HL-60 (cell line): Measurements from ENCODE around the gene ANKS1A.

ENCODE experiments used
- DNase-seq, 2 experiments: peaks; one replicate each; pipeline ENCODE4 v3.0.0-alpha.2; 2010 to 2020; ENCODE audit warnings: low read depth in 1 of 2, low spot score in 1 of 2
- H3K27ac ChIP-seq: fragments of 250-450 bp; sonication (Bioruptor Pico); replicated peaks from 2 replicates; pipeline ENCODE4 v1.5.1; 2020; ENCODE audit warnings: mild to moderate bottlenecking, moderate library complexity
- H3K27me3 ChIP-seq: fragments of 250-450 bp; sonication (Bioruptor Pico); 2 replicates; pipeline ENCODE4 v1.5.1; 2021; ENCODE audit warnings: mild to moderate bottlenecking, moderate library complexity; ENCODE audit not compliant: insufficient read depth, poor library complexity, severe bottlenecking
- H3K4me3 ChIP-seq: replicated peaks from 2 replicates; pipeline ENCODE4 v1.5.1; 2011; ENCODE audit warnings: mild to moderate bottlenecking, control low read depth, low read length; ENCODE audit not compliant: insufficient read depth
- GABPA ChIP-seq: IDR thresholded peaks from 2 replicates; pipeline ENCODE4 v1.6.1; 2012; ENCODE audit warnings: low read depth
- POLR2AphosphoS5 ChIP-seq: IDR thresholded peaks from 2 replicates; pipeline ENCODE4 v1.6.1; 2012; ENCODE audit warnings: low read depth
- SPI1 ChIP-seq: IDR thresholded peaks from 2 replicates; pipeline ENCODE4 v1.6.1; 2012; ENCODE audit warnings: low read depth, mild to moderate bottlenecking, borderline replicate concordance
- TF ChIP-seq, protein P1 (sequence below): IDR thresholded peaks from 2 replicates; pipeline ENCODE4 v1.6.1; 2012; ENCODE audit warnings: low read depth; ENCODE audit not compliant: insufficient replicate concordance
- TF ChIP-seq, protein P2 (sequence below): IDR thresholded peaks from one replicate; pipeline ENCODE4 v1.5.1; 2011; ENCODE audit warnings: low read length, control low read depth, inconsistent platforms; ENCODE audit not compliant: insufficient read depth

The ANKS1A gene

DNA sequence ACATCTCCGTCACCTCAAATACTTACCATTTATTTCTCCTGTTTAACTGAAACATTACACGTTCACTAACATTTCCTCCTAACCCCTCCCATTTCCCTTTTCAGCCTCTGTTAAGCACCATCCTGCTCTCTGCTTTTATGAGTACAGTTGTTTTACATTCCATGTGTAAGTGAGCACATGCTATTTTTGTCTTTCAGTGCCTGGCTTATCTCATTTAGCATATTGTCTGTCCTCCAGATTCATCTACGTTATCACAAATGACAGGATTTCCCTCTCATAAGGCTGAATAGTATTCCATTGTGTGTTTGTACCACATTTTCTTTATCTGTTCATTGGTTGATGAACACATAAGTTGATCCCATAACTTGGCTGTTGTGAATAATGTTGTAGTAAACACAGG, 23.9 kb upstream of the ANKS1A start:
- H3K27me3 ChIP-seq, result no peaks in the 10 kb centered on the region

DNA sequence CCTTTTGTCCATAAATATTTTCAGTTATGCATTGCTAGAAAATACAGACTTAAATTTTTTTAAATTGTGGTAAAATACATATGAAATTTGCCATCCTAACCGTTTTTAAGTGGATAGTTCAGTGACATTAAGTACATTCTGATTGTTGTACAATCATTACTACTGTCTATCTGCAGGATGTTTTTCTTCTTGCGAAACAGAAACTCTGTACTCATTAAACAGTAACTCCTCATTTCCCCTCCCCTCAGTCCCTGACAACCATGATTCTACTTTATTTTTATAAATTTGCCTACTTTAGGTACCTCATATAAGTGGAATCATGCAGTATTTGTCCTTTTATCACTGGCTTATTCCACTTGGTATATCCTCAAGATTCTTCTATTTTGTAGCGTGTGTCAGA, 22.5 kb upstream of the ANKS1A start:
- no peak for DNase-seq
- Histone ChIP-seq H3K4me3 (no peak overlapping the region), H3K27me3 (no peaks in the 10 kb centered on the region), H3K27ac (no peak overlapping the region)
- TF ChIP-seq, protein P1, sequence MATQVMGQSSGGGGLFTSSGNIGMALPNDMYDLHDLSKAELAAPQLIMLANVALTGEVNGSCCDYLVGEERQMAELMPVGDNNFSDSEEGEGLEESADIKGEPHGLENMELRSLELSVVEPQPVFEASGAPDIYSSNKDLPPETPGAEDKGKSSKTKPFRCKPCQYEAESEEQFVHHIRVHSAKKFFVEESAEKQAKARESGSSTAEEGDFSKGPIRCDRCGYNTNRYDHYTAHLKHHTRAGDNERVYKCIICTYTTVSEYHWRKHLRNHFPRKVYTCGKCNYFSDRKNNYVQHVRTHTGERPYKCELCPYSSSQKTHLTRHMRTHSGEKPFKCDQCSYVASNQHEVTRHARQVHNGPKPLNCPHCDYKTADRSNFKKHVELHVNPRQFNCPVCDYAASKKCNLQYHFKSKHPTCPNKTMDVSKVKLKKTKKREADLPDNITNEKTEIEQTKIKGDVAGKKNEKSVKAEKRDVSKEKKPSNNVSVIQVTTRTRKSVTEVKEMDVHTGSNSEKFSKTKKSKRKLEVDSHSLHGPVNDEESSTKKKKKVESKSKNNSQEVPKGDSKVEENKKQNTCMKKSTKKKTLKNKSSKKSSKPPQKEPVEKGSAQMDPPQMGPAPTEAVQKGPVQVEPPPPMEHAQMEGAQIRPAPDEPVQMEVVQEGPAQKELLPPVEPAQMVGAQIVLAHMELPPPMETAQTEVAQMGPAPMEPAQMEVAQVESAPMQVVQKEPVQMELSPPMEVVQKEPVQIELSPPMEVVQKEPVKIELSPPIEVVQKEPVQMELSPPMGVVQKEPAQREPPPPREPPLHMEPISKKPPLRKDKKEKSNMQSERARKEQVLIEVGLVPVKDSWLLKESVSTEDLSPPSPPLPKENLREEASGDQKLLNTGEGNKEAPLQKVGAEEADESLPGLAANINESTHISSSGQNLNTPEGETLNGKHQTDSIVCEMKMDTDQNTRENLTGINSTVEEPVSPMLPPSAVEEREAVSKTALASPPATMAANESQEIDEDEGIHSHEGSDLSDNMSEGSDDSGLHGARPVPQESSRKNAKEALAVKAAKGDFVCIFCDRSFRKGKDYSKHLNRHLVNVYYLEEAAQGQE, result no peak
- TF ChIP-seq, protein P2, sequence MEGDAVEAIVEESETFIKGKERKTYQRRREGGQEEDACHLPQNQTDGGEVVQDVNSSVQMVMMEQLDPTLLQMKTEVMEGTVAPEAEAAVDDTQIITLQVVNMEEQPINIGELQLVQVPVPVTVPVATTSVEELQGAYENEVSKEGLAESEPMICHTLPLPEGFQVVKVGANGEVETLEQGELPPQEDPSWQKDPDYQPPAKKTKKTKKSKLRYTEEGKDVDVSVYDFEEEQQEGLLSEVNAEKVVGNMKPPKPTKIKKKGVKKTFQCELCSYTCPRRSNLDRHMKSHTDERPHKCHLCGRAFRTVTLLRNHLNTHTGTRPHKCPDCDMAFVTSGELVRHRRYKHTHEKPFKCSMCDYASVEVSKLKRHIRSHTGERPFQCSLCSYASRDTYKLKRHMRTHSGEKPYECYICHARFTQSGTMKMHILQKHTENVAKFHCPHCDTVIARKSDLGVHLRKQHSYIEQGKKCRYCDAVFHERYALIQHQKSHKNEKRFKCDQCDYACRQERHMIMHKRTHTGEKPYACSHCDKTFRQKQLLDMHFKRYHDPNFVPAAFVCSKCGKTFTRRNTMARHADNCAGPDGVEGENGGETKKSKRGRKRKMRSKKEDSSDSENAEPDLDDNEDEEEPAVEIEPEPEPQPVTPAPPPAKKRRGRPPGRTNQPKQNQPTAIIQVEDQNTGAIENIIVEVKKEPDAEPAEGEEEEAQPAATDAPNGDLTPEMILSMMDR, result no peak
- no peak for TF ChIP-seq POLR2AphosphoS5
- no peak for TF ChIP-seq GABPA
- no peak for TF ChIP-seq SPI1

More for the DNA sequence above, 23.9 kb upstream of the ANKS1A start:
- no peak for TF ChIP-seq POLR2AphosphoS5
- TF ChIP-seq SPI1, result no peak
- TF ChIP-seq, protein P1, result no peak
- TF ChIP-seq, protein P2, result no peak
- TF ChIP-seq GABPA, result no peak
- no peak overlapping the region for H3K27ac ChIP-seq
- no peak overlapping the region for H3K4me3 ChIP-seq
- DNase-seq, result no peak

DNA sequence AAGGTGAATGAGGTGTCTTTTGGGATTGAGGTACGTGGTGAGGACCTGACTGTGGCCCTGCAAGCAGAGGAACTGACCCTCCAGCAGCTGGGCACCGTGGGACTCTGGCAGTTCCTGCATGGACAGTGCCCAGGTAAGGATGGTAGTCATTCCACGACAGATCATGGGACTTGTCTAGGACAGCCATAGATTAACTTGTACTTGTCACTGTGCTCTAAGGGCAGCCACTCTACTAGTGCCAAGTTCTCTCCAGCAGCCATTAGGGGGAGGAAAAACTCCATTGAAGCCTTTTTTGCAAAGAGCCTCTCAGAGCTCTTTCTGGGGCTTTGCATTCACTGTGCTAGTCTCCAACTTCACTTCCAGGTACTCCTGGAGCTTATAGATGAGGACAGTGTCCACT, 21.6 kb upstream of the ANKS1A start:
- no peak overlapping the region for H3K27ac ChIP-seq
- no peak for TF ChIP-seq SPI1
- TF ChIP-seq, protein P1, result no peak
- TF ChIP-seq, protein P2, result no peak
- no peak for TF ChIP-seq GABPA
- no peak for TF ChIP-seq POLR2AphosphoS5
- no peaks in the 10 kb centered on the region for H3K27me3 ChIP-seq
- peak in 1 of 2 experiments; percentile 4 for DNase-seq
- H3K4me3 ChIP-seq, result no peak overlapping the region
